ENCODE measurements around the gene ADAMTS2. TPM values are rescaled to one million over a fixed set of nuclear protein-coding genes. Genes with fewer than 3 reads are reported as not detected.
"Not testable (repeated sequence)": the region's sequence is repeated elsewhere in the genome, so short reads cannot be mapped to it uniquely, and the experiment has no call there.

The ADAMTS2 gene
- total RNA-seq, 1 experiment from 2014 or later = 1.7 TPM

DNA sequence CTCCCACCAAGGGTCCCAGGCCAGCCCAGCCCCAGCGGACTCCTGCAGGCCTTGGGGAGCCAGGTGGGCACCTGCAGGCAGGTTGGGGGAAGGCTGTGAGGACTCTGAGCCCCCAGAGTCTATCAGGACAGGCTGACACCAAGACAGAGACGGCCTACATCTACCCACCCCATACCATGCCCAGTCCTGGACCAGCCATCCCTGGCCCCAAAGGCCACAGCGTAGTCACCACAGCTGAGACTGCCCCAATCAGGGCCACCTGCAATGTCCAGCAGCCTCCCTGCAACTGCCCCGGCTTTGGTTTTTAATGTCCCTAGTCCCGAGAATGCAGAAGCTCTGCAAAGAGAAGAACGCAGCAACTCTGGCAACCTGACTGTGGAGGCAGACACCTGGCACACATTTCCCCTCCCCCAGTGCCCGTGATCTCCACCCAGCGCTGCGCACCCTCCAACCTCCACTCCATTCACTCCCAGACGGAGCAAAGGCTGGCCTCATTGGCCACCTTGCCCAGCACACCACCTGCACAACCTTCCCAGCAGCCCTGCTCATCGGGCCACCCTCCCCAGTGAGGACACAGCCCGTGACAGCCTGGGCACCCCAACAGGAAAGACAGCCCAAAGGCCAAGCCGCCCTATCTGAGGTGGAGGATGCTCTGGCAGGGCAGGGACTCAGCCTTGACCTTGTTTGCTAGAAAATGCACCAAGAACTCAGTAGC, 14.9 kb downstream of the ADAMTS2 start:
- Histone ChIP-seq H3K27me3 (ENCODE audit: control insufficient read depth, insufficient read depth, low read length) (peaks cover 13% of the 10 kb centered on the region), H3K4me3 (ENCODE audit: insufficient read depth, low read depth, low read length) (no peak overlapping the region), H3K36me3 (replicated peaks; ENCODE audit: control insufficient read depth, insufficient read depth, low read length) (no peaks in the 10 kb centered on the region)
- no peak for DNase-seq

DNA sequence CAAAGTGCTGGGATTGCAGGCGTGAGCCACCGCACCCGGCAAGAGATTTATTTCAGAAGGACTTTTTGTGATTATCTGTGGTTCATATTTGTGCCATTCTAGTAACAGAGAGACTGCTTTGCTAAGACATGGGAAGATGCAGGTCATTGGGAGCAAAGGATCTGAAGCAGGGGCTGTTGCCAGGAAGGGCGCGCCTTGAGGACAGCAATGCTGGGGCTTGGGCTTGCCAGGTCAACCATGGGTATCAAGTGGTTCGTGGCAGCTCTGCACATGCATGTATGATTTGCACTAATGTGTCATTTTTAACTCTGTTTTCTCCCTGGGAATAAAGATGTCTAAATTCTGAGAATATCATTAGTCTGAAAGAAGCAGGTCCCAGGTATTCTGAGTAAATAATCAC, 17.0 kb downstream of the ADAMTS2 start:
- no peak for DNase-seq
- Histone ChIP-seq H3K27me3 (ENCODE audit: control insufficient read depth, insufficient read depth, low read length) (peaks cover 13% of the 10 kb centered on the region), H3K36me3 (replicated peaks; ENCODE audit: control insufficient read depth, insufficient read depth, low read length) (no peaks in the 10 kb centered on the region), H3K4me3 (ENCODE audit: insufficient read depth, low read depth, low read length) (no peak overlapping the region)

DNA sequence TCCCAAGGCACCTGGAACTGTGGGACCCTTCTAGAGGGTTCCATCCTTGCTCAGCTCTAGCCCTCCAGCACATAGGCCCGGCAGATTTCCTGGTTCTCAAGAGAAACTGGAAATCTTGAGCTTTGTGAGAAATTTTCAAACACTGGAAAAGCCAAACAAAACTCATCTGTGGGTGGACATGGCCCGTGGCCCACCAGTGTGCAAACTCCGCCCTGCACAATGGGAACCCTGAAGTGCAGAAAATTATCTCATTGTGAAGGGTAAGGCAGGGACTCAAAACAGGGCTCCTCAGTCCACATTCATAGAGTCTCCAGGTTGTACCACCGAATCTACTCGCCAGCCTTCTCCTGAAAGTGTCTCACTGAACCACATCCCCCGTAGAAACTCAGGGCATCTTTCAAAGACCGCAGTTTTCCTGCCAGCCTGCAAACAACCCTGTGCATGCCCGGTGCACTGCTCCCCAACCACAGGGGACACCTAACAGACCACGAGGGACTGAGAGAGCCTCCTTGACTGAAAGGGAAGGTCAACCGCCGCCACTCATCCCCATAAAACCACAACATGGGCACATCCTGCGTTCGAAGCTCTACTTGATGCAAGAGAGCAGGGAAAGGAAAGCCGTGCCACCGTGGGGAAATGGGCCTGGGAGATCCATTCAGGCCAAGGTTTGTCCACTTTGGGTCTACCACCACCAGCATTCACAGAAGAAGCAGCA, 18.1 kb downstream of the ADAMTS2 start:
- Histone ChIP-seq H3K36me3 (replicated peaks; ENCODE audit: control insufficient read depth, insufficient read depth, low read length) (no peaks in the 10 kb centered on the region), H3K4me3 (ENCODE audit: insufficient read depth, low read depth, low read length) (peak overlapping the region; percentile 43; the same call in 1 of the 2 replicates), H3K27me3 (ENCODE audit: control insufficient read depth, insufficient read depth, low read length) (peaks cover 13% of the 10 kb centered on the region)
- no peak for DNase-seq

DNA sequence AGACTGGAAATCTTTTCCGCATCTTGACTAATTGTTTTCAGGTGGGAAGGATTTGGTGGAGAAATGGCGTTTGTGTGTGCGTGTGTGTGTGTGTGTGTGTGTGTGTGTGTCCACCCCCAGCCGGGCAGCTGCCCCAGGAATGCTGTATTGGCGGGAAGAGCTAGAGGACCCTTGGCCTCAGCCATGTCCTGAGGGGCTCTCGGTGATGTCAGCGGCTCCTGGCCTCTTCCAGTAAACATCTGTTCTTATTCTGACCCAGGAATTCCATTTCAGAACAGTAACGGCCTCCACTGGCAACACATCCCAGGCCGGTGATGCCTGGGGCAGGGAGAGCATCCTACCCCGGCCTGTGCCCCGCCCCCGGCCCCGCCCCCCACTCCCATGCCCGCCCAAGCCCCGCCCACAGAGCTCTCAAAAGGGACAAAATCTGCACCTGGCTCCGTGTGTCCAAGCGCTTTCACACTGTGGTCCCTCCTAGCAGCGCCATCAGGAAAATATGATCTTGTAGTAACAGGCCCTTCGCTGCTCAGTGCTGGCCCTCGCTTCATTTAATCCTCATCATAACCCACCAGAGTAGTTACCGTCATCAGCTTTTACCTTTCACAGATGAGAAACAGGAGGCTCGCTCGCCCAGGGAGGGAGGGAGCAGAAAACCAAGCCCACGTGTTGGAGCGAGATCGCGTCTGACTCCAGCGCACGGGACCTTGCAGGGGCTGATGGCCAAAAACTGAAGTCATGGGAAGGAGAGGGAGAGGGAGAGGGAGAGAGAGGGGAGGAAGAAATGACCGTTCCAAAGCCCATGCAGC, 18.9 kb downstream of the ADAMTS2 start:
- peaks cover 13% of the 10 kb centered on the region for H3K27me3 ChIP-seq (ENCODE audit: control insufficient read depth, insufficient read depth, low read length)
- H3K36me3 ChIP-seq (replicated peaks; ENCODE audit: control insufficient read depth, insufficient read depth, low read length) = no peaks in the 10 kb centered on the region
- H3K4me3 ChIP-seq (ENCODE audit: insufficient read depth, low read depth, low read length) = peak overlapping the region; percentile 43
- peak; percentile 99 for DNase-seq

DNA sequence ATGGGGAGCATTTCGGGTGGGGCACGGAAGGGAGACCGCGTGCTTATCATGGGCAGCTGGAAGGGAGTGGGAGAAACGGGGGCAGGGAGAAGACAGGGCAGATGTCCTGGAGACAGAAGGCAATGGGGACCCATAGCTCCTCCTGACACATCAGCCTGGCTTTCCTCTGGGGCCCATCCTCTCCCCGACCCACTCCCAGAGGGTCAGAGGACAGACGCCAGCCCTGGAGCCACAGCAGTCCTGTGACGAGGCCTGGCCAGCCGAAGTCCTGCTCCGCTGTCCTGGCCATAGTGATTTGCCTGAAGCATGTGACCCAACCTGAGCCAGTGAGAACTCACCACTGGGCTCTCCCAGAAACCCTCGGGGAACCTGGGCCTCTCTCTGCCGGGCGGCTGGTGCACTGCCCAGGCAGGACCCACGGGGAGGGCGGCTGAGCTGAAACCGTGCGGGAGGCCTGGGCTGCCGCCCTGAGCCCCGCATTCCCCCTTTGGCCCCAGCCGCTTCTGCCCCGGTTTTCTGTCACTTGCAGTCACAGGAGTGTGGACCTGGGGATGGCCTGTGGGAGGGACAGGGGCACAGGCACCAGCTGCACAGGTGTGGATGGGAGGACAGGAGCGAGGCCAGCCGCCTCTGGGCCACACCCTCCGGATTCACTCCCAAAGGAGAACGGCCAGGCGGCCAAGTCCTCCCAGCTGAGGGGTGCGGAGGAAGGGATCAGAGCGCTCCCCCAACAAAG, 19.8 kb downstream of the ADAMTS2 start:
- Histone ChIP-seq H3K36me3 (replicated peaks; ENCODE audit: control insufficient read depth, insufficient read depth, low read length) (no peaks in the 10 kb centered on the region), H3K4me3 (ENCODE audit: insufficient read depth, low read depth, low read length) (no peak overlapping the region), H3K27me3 (ENCODE audit: control insufficient read depth, insufficient read depth, low read length) (peaks cover 13% of the 10 kb centered on the region)
- peak; percentile 64 for DNase-seq

DNA sequence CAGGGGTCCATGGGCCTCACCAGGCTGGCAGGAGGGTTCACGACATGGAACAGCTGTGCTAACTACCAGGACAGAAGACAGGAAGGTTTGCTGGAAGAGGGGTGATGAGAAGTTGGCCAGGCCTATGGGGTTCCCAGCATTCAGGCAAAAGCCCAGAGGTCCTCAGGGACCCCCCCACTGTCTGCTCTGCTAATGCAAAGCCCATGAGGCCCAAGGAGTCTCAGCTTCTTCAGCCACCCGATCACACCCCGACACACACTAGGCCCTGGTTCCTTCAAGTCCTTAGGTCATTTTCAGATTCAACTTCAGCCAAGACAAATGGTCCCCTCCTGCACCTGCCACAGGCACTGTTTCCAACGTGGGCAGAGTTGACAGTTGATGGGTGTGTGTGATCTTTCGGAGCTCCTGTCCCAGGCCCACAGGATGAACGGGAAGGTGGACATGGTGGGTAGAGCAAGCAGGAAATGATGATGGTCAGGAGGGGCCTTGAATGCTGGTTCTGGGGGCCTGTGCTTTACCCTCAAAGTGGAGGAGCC, 20.4 kb downstream of the ADAMTS2 start:
- H3K27me3 ChIP-seq (ENCODE audit: control insufficient read depth, insufficient read depth, low read length) = peaks cover 13% of the 10 kb centered on the region
- H3K36me3 ChIP-seq (replicated peaks; ENCODE audit: control insufficient read depth, insufficient read depth, low read length) = no peaks in the 10 kb centered on the region
- H3K4me3 ChIP-seq (ENCODE audit: insufficient read depth, low read depth, low read length) = no peak overlapping the region
- DNase-seq = no peak

DNA sequence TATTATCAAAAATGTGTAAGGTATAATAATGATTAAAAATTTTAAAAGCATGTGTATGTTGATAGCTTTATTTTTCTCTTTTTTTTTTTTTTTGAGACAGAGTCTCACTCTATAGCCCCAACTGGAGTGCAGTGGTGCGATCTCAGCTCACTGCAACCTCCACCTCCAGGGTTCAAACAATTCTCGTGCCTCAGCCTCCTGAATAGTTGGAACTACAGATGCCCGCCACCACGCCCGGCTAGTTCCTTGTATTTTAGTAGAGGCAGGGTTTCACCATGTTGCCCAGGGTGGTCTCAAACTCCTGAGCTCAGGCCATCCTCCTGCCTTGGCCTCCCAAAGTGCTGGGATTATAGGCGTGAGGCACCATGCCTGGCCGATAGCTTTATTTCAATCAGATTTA, 20.9 kb downstream of the ADAMTS2 start:
- not testable (repeated sequence) for H3K4me3 ChIP-seq (ENCODE audit: insufficient read depth, low read depth, low read length); DNase-seq; H3K36me3 ChIP-seq (replicated peaks; ENCODE audit: control insufficient read depth, insufficient read depth, low read length)
- peaks cover 13% of the 10 kb centered on the region for H3K27me3 ChIP-seq (ENCODE audit: control insufficient read depth, insufficient read depth, low read length)

DNA sequence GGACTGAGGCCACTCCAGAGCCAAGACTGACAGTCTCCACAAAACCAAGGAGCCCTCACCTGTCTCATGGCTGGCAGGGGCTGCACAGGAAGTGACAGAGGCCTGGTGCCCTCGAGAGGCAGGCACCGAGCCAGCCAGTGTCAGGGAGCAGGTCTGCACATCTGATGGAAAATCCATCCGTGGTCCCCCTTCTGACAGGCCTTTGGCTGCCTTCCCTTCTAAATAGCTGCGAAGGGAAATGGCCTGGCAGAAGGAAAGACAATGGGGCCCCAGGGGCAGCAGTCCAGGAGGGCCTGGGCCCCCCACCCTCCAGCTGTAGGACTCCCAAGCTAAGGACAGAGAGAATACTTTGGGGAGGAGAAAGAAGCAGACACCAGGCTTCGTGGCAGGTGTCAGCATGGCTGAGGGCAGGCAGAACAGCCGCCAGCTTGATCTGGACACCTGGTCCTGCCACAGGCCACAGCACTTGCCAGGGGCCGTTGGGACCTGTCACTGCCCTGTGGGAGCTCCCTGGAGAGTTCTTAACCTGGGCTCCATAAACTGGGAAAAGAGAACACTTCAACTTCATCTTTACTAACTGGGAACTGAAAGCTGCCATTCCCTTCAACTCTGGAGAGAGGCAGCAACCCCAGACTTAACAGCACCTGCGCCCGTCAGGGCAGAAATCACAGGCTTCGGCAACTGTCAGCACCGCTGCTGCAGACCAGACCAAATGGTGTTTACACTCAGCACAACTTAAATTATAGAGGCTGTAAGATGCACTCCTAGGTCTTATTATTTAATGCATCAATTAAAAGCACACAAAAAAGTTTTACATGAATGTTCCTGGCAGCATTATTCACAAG, 22.0 kb downstream of the ADAMTS2 start:
- H3K4me3 ChIP-seq (ENCODE audit: insufficient read depth, low read depth, low read length) = no peak overlapping the region
- H3K27me3 ChIP-seq (ENCODE audit: control insufficient read depth, insufficient read depth, low read length) = peaks cover 13% of the 10 kb centered on the region
- no peaks in the 10 kb centered on the region for H3K36me3 ChIP-seq (replicated peaks; ENCODE audit: control insufficient read depth, insufficient read depth, low read length)
- DNase-seq = peak; percentile 49

DNA sequence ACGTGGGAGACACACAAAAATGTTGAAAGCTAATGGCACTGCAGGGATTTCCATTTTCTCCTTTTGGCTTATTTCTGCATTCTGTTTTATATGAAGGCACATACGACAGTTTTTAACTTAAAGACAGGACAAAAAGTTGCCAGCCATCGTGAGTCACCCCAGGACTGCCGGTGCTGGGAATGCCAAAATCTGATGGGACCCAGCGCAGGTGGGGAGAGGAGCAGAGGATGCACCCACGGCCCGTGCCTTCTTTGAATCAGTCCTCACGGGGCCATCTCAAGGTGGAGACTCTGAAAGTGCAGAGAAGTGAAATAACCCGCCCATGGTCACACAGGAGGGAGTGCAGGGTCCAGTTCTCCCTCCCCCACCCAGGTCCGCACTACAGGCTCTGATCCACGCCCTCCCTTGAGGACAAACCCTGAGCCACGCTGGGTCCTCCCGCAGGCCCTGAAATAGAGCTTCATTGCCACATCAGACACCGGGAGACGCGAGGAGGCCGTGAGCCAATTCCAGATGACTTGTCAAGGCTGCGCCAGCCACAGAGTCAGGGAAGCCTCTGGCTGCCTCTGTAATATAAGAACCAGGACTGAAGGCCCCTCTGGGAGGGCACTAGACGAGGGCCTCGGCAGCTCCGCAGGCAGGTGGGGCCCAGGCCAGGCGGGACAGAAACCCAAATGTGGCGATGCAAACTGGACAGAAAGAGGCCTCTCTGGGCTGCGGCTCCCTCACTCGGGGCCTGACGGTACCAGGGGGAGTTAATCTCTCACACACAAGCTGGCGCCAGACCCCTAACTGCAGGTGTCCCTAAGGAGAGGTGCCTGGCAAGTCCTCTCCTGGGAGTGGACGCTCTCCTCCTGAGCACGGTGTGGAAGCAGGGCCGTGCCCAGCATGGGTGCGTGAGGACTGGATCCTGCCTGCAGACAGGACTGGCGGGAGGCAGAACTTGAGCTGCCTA, 22.9 kb downstream of the ADAMTS2 start:
- peak; percentile 47 for DNase-seq
- Histone ChIP-seq H3K36me3 (replicated peaks; ENCODE audit: control insufficient read depth, insufficient read depth, low read length) (no peaks in the 10 kb centered on the region), H3K4me3 (ENCODE audit: insufficient read depth, low read depth, low read length) (no peak overlapping the region), H3K27me3 (ENCODE audit: control insufficient read depth, insufficient read depth, low read length) (peaks cover 10% of the 10 kb centered on the region)

DNA sequence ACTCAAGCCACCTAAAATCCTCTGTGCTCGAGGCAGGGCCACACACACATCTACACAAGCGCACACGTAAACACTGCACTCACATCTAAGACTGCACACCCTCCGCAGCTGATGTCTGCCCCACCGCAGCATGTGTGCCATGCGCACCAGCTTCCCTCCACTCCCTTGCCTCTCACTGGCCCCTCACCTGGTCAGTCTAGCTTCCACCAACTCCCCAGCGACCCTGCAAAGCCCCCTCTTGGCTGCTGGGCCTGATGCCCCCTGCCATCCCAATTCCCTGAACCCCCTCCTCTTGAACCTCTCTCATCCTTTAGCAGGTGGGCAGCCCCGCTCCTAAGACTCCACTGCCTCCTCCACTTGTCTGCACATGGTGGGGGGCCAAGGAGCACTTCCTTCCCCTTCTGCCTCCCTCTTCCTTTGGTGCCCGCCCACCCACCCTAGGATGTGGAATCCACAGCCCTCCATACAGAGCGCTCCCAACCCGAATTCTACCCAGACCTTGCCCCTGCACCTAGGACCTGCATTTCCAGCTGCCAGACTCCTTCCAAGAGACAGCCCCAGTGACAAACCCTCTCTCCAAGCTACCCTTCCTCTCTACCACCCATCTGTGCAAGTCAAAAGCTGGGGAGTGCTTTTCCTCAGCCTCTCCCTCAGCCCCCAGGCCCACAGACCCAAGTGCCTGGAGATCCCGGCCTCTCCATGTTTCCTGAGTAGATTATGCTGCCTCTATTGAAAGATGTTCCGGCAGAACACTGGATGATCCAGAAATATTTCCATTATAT, 23.9 kb downstream of the ADAMTS2 start:
- Histone ChIP-seq H3K36me3 (replicated peaks; ENCODE audit: control insufficient read depth, insufficient read depth, low read length) (no peaks in the 10 kb centered on the region), H3K4me3 (ENCODE audit: insufficient read depth, low read depth, low read length) (no peak overlapping the region), H3K27me3 (ENCODE audit: control insufficient read depth, insufficient read depth, low read length) (peaks cover under 1% of the 10 kb centered on the region; the same call in 1 of the 2 replicates)
- DNase-seq = no peak

DNA sequence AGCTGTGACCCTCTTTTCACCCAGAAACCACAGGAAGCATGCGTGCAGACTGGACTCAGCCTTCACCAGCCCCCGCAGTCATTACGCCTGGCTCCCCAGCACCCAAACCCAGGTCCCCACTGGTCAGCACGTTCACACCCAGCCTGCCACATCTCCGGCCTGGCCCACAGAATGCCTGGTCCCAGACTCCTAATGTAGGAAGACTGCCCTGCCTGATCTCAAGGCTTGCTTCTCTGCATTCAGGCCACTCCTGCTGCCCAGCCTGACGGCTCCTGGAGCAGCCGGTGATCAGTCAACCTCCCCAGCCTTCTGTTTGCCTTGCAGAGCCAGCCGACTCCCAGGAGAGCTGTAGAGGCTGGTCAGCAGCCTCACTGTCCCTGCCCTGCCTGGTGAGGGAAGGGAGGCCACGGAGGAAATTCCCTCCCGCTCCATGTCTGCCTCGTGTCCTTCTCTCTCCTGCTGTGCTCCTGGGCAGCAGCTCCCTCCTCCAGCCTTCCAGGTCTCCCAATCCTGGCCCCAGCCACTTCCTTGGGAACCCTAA, 25.4 kb downstream of the ADAMTS2 start:
- no peaks in the 10 kb centered on the region for H3K27me3 ChIP-seq (ENCODE audit: control insufficient read depth, insufficient read depth, low read length)
- no peak for DNase-seq
- H3K36me3 ChIP-seq (replicated peaks; ENCODE audit: control insufficient read depth, insufficient read depth, low read length) = no peaks in the 10 kb centered on the region
- no peak overlapping the region for H3K4me3 ChIP-seq (ENCODE audit: insufficient read depth, low read depth, low read length)

DNA sequence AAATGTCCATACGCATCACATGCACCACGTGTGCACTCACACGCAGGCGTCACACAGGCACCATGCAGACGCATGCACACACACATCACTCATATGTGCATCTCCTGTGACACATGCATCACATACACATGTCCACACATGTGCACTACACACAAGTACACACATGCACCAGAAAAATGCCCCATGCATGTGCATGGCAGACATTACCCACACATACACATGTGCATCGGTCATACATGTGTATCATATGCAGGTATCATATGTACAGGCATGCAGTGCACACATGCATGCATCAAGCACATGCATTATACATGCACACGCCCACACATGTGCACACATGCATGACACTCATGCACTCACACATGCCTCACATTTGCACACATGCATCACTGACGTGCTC, 26.1 kb downstream of the ADAMTS2 start:
- DNase-seq = no peak
- no peak overlapping the region for H3K4me3 ChIP-seq (ENCODE audit: insufficient read depth, low read depth, low read length)
- no peaks in the 10 kb centered on the region for H3K36me3 ChIP-seq (replicated peaks; ENCODE audit: control insufficient read depth, insufficient read depth, low read length)
- no peaks in the 10 kb centered on the region for H3K27me3 ChIP-seq (ENCODE audit: control insufficient read depth, insufficient read depth, low read length)

Data from H7 (cell line).